ENCODE data around the gene KAZN.
A peak's percentile ranks its signal among the peaks of the same experiment; 100 is the strongest.

Gene KAZN

GRCh38 chr1:14928886-14929546, 330.5 kb downstream of the KAZN start:
- no peak for TF ChIP-seq CTCF (IDR thresholded peaks at IDR 0.05; ENCODE audit: low read length, missing control alignments)
- no peak for DNase-seq (ENCODE audit: low read depth)
- no peak overlapping the region for H3K4me3 ChIP-seq (replicated peaks; ENCODE audit: low read depth, low read length)

- DNase-seq (ENCODE audit: low read depth) = peak; percentile 29
- H3K4me3 ChIP-seq (replicated peaks; ENCODE audit: low read depth, low read length) = no peak overlapping the region
- TF ChIP-seq CTCF (IDR thresholded peaks at IDR 0.05; ENCODE audit: low read length, missing control alignments) = no peak
Measured at GRCh38 chr1:14929547-14930246, 331.2 kb downstream of the KAZN start.

- DNase-seq (ENCODE audit: low read depth) = no peak
- no peak for TF ChIP-seq CTCF (IDR thresholded peaks at IDR 0.05; ENCODE audit: low read length, missing control alignments)
- no peak overlapping the region for H3K4me3 ChIP-seq (replicated peaks; ENCODE audit: low read depth, low read length)
Measured at GRCh38 chr1:14930247-14930965, 331.9 kb downstream of the KAZN start.

- no peak for TF ChIP-seq CTCF (IDR thresholded peaks at IDR 0.05; ENCODE audit: low read length, missing control alignments)
- no peak overlapping the region for H3K4me3 ChIP-seq (replicated peaks; ENCODE audit: low read depth, low read length)
- no peak for DNase-seq (ENCODE audit: low read depth)
Measured at GRCh38 chr1:14932034-14932638, 333.7 kb downstream of the KAZN start.

- no peak for TF ChIP-seq CTCF (IDR thresholded peaks at IDR 0.05; ENCODE audit: low read length, missing control alignments)
- H3K4me3 ChIP-seq (replicated peaks; ENCODE audit: low read depth, low read length) = no peak overlapping the region
- DNase-seq (ENCODE audit: low read depth) = no peak
Measured at GRCh38 chr1:14934867-14935266, 336.4 kb downstream of the KAZN start.

GRCh38 chr1:14936815-14937214, 338.3 kb downstream of the KAZN start:
- DNase-seq (ENCODE audit: low read depth) = no peak
- H3K4me3 ChIP-seq (replicated peaks; ENCODE audit: low read depth, low read length) = no peak overlapping the region

More at GRCh38 chr1:14936815-14937214, 338.3 kb downstream of the KAZN start:
- TF ChIP-seq CTCF (IDR thresholded peaks at IDR 0.05; ENCODE audit: low read length, missing control alignments) = no peak

Measured in fibroblast of pulmonary artery (primary cell).